GM18508 (cell line): ENCODE data around the gene MAPRE2.

Source experiments
- ATAC-seq: cut with Tn5 transposase; IDR thresholded peaks from one replicate; pipeline ENCODE4 v1.9.1; 2021; ENCODE audit warnings: moderate number of reproducible peaks; ENCODE audit not compliant: insufficient read depth, unreplicated experiment

The MAPRE2 gene

GRCh38 chr18:35112696-35113095 is 71.5 kb downstream of the MAPRE2 start:
- ATAC-seq: no peak

GRCh38 chr18:35114305-35114704 is 73.1 kb downstream of the MAPRE2 start:
- ATAC-seq: no peak

- no peak for ATAC-seq
These were observed 75.6 kb downstream of the MAPRE2 start for GRCh38 chr18:35116784-35117318.

GRCh38 chr18:35117372-35117771 is 76.2 kb downstream of the MAPRE2 start:
- ATAC-seq: no peak

- no peak for ATAC-seq
These were observed 76.8 kb downstream of the MAPRE2 start for GRCh38 chr18:35117951-35118411.

GRCh38 chr18:35118641-35119040 is 77.4 kb downstream of the MAPRE2 start:
- ATAC-seq: no peak

GRCh38 chr18:35121038-35121437 is 79.8 kb downstream of the MAPRE2 start:
- ATAC-seq: no peak

- ATAC-seq: no peak
These were observed 80.3 kb downstream of the MAPRE2 start for GRCh38 chr18:35121531-35121930.

GRCh38 chr18:35122586-35123224 is 81.5 kb downstream of the MAPRE2 start:
- no peak for ATAC-seq

GRCh38 chr18:35123811-35124210 is 82.6 kb downstream of the MAPRE2 start:
- no peak for ATAC-seq

GRCh38 chr18:35127201-35127600 is 86.0 kb downstream of the MAPRE2 start:
- no peak for ATAC-seq

- no peak for ATAC-seq
These were observed 87.5 kb downstream of the MAPRE2 start for GRCh38 chr18:35128675-35129074.

GRCh38 chr18:35130236-35130635 is 89.0 kb downstream of the MAPRE2 start:
- no peak for ATAC-seq

- no peak for ATAC-seq
These were observed 90.3 kb downstream of the MAPRE2 start for GRCh38 chr18:35131387-35132020.

GRCh38 chr18:35132021-35132902 is 91.0 kb downstream of the MAPRE2 start:
- no peak for ATAC-seq

- no peak for ATAC-seq
These were observed 93.0 kb downstream of the MAPRE2 start for GRCh38 chr18:35134190-35134730.

GRCh38 chr18:35134791-35135531 is 93.7 kb downstream of the MAPRE2 start:
- no peak for ATAC-seq

GRCh38 chr18:35136248-35136647 is 95.0 kb downstream of the MAPRE2 start:
- no peak for ATAC-seq

- ATAC-seq: no peak
These were observed 95.7 kb downstream of the MAPRE2 start for GRCh38 chr18:35136885-35137284.

- ATAC-seq: no peak
These were observed 96.4 kb downstream of the MAPRE2 start for GRCh38 chr18:35137632-35138031.
